Measurements from ENCODE around the gene PDCD1LG2.
"Not testable (repeated sequence)": the region's sequence is repeated elsewhere in the genome, so short reads cannot be mapped to it uniquely, and the experiment has no call there.

Gene PDCD1LG2

GRCh38 chr9:5494765-5495164, 15.6 kb upstream of the PDCD1LG2 start:
- not testable (repeated sequence) for DNase-seq

- DNase-seq: no peak
These were observed 11.2 kb upstream of the PDCD1LG2 start for GRCh38 chr9:5499157-5499556.

GRCh38 chr9:5499889-5500398, 10.4 kb upstream of the PDCD1LG2 start:
- no peak for DNase-seq

GRCh38 chr9:5500441-5501235, 9.7 kb upstream of the PDCD1LG2 start:
- DNase-seq: no peak

GRCh38 chr9:5502553-5502952, 7.8 kb upstream of the PDCD1LG2 start:
- no peak for DNase-seq

- DNase-seq: no peak
These were observed 758 bp upstream of the PDCD1LG2 start for GRCh38 chr9:5509573-5509972.

- DNase-seq: no peak
These were observed 658 bp downstream of the PDCD1LG2 start for GRCh38 chr9:5510989-5511388.

- no peak for DNase-seq
These were observed 1.1 kb downstream of the PDCD1LG2 start for GRCh38 chr9:5511476-5511875.

GRCh38 chr9:5511935-5512580, 1.7 kb downstream of the PDCD1LG2 start:
- DNase-seq: no peak

- no peak for DNase-seq
These were observed 2.5 kb downstream of the PDCD1LG2 start for GRCh38 chr9:5512658-5513452.

- no peak for DNase-seq
These were observed 3.8 kb downstream of the PDCD1LG2 start for GRCh38 chr9:5513966-5514616.

GRCh38 chr9:5514617-5515260, 4.4 kb downstream of the PDCD1LG2 start:
- DNase-seq: no peak

GRCh38 chr9:5515261-5515650, 4.9 kb downstream of the PDCD1LG2 start:
- DNase-seq: no peak

- DNase-seq: no peak
These were observed 6.3 kb downstream of the PDCD1LG2 start for GRCh38 chr9:5516453-5517220.

- no peak for DNase-seq
These were observed 8.0 kb downstream of the PDCD1LG2 start for GRCh38 chr9:5518171-5518936.

GRCh38 chr9:5518937-5519319, 8.6 kb downstream of the PDCD1LG2 start:
- no peak for DNase-seq

- DNase-seq: no peak
These were observed 13.8 kb downstream of the PDCD1LG2 start for GRCh38 chr9:5524090-5524489.

GRCh38 chr9:5529683-5530221, 19.4 kb downstream of the PDCD1LG2 start:
- DNase-seq: no peak

- no peak for DNase-seq
These were observed 21.0 kb downstream of the PDCD1LG2 start for GRCh38 chr9:5531101-5531882.

GRCh38 chr9:5532306-5532705, 22.0 kb downstream of the PDCD1LG2 start:
- DNase-seq: no peak

Measured in NCI-H2227 treated with DMSO at 0.1 percent for 48 hours (cell line).